OCI-LY1 (cell line): ENCODE data around the gene YEATS2.

ENCODE experiments used
- H2AFZ ChIP-seq: fragments of 200-600 bp; sonication (generic), shearing (Covaris generic); 2 replicates; pipeline ENCODE4 v1.6.0; 2014; ENCODE audit warnings: antibody characterized with exemption, mild to moderate bottlenecking, low read length
- H3F3A ChIP-seq: fragments of 200-600 bp; sonication (generic), shearing (Covaris generic); 2 replicates; pipeline ENCODE4 v1.6.0; 2014; ENCODE audit warnings: mild to moderate bottlenecking, antibody characterized with exemption, low read length, moderate library complexity; ENCODE audit not compliant: insufficient read depth
- H3K27ac ChIP-seq: fragments of 200-600 bp; sonication (generic); 2 replicates; pipeline ENCODE4 v1.5.1; 2014; ENCODE audit warnings: low read length, mixed run types, mild to moderate bottlenecking, low read depth; ENCODE audit not compliant: poor library complexity, severe bottlenecking
- H3K27me3 ChIP-seq: fragments of 200-600 bp; sonication (generic); 2 replicates; pipeline ENCODE4 v1.6.0; 2014; ENCODE audit warnings: antibody characterized with exemption, mild to moderate bottlenecking, low read length, moderate library complexity; ENCODE audit not compliant: insufficient read depth
- H3K36me3 ChIP-seq: fragments of 200-600 bp; sonication (generic); 2 replicates; pipeline ENCODE4 v1.6.1; 2014; ENCODE audit warnings: mild to moderate bottlenecking, antibody characterized with exemption, low read length, moderate library complexity, mixed read lengths; ENCODE audit not compliant: insufficient read depth
- H3K4me1 ChIP-seq: fragments of 200-600 bp; sonication (generic); 2 replicates; pipeline ENCODE4 v1.5.1; 2014; ENCODE audit warnings: mild to moderate bottlenecking, low read length, moderate library complexity; ENCODE audit not compliant: insufficient read depth, severe bottlenecking
- H3K4me2 ChIP-seq: fragments of 200-600 bp; sonication (generic), shearing (Covaris generic); 2 replicates; pipeline ENCODE4 v1.6.1; 2014; ENCODE audit warnings: low read length
- H3K4me3 ChIP-seq: fragments of 200-600 bp; sonication (generic); 2 replicates; pipeline ENCODE4 v1.5.1; 2014; ENCODE audit warnings: low read length, low read depth, mild to moderate bottlenecking, mixed read lengths; ENCODE audit not compliant: poor library complexity, severe bottlenecking
- H3K79me2 ChIP-seq: fragments of 200-600 bp; shearing (Covaris generic); 2 replicates; pipeline ENCODE4 v1.6.1; 2016; ENCODE audit warnings: mixed run types, low read length, mixed read lengths; ENCODE audit not compliant: insufficient read depth
- H3K9ac ChIP-seq: fragments of 200-600 bp; sonication (generic), shearing (Covaris generic); 2 replicates; pipeline ENCODE4 v1.6.1; 2014; ENCODE audit warnings: mild to moderate bottlenecking, low read length, mixed read lengths
- H3K9me2 ChIP-seq: fragments of 200-600 bp; sonication (generic), shearing (Covaris generic); 2 replicates; pipeline ENCODE4 v1.6.1; 2014; ENCODE audit warnings: low read depth, mild to moderate bottlenecking, low read length, mixed read lengths
- H3K9me3 ChIP-seq: fragments of 200-600 bp; shearing (Covaris generic); 2 replicates; pipeline ENCODE4 v1.6.1; 2014; ENCODE audit warnings: low read length, mixed read lengths
- H4K20me1 ChIP-seq: fragments of 200-600 bp; sonication (generic), shearing (Covaris generic); 2 replicates; pipeline ENCODE4 v1.6.0; 2016; ENCODE audit warnings: mild to moderate bottlenecking, low read length; ENCODE audit not compliant: insufficient read depth
- EZH2 ChIP-seq: fragments of 200-600 bp; sonication (generic), shearing (Covaris generic); IDR thresholded peaks from 2 replicates; pipeline ENCODE4 v1.8.0; 2017; ENCODE audit warnings: borderline replicate concordance, mixed run types, mild to moderate bottlenecking, antibody characterized with exemption, low read length, moderate library complexity, mixed read lengths
- TF ChIP-seq, protein P1 (sequence below): fragments of 200-600 bp; sonication (generic), shearing (Covaris generic); IDR thresholded peaks from 2 replicates; pipeline ENCODE4 v1.5.1; 2017; ENCODE audit warnings: mild to moderate bottlenecking, antibody characterized with exemption, low read length, moderate library complexity, mixed read lengths

Gene YEATS2

DNA sequence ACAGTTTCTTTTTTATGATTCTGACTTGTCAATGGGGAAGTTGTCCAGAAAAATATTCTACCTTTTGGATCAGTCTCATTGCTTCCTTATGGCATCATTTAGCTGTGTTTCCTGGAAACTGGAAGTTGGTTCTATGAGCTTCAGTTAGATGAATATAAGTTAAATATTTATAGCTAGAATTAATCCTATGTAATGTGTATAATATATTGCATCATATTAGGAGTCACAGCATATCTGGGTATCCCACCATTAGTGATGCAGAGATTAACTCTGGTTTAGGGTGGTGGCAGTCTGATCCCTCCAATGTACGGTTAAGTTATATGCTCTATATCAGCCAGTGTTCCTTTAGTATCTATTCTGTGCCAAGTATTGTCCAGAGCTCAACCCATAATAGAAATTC is 42.9 kb upstream of the YEATS2 start:
- H3K79me2 ChIP-seq: peaks cover 23% of the 10 kb centered on the region
- no peak overlapping the region for H2AFZ ChIP-seq
- H3K27me3 ChIP-seq: no peaks in the 10 kb centered on the region
- no peaks in the 10 kb centered on the region for H3K4me1 ChIP-seq
- TF ChIP-seq, protein P1, sequence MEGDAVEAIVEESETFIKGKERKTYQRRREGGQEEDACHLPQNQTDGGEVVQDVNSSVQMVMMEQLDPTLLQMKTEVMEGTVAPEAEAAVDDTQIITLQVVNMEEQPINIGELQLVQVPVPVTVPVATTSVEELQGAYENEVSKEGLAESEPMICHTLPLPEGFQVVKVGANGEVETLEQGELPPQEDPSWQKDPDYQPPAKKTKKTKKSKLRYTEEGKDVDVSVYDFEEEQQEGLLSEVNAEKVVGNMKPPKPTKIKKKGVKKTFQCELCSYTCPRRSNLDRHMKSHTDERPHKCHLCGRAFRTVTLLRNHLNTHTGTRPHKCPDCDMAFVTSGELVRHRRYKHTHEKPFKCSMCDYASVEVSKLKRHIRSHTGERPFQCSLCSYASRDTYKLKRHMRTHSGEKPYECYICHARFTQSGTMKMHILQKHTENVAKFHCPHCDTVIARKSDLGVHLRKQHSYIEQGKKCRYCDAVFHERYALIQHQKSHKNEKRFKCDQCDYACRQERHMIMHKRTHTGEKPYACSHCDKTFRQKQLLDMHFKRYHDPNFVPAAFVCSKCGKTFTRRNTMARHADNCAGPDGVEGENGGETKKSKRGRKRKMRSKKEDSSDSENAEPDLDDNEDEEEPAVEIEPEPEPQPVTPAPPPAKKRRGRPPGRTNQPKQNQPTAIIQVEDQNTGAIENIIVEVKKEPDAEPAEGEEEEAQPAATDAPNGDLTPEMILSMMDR: no peak
- TF ChIP-seq EZH2: no peak
- H3K4me3 ChIP-seq: no peak overlapping the region
- H3K27ac ChIP-seq: no peak overlapping the region
- H3K36me3 ChIP-seq: peaks cover 94% of the 10 kb centered on the region
- peaks cover 45% of the 10 kb centered on the region for H3K9me3 ChIP-seq
- H3F3A ChIP-seq: no peaks in the 10 kb centered on the region
- no peak overlapping the region for H3K4me2 ChIP-seq
- H3K9me2 ChIP-seq: no peaks in the 10 kb centered on the region
- no peak overlapping the region for H3K9ac ChIP-seq
- no peaks in the 10 kb centered on the region for H4K20me1 ChIP-seq

DNA sequence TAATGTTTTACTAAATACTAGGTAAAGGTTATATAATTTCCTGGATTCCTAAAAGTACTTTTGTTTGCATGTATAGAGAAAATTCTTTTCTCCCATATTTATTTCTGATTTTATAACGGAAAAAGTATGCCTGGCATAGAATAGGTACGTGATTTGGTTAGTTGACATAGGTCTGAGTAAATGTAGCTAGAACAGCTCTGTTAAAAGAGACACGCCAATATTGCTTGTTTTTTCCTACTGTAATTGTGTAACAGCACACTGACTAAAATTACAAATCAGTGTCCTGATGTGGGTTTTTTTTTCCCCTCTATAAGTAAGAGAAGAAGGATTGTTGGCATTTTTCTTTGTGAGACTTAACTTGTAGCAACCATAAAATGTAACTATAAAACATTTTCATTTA is 35.5 kb upstream of the YEATS2 start:
- Histone ChIP-seq H3K79me2 (peaks cover 32% of the 10 kb centered on the region), H3K27ac (no peak overlapping the region), H3K4me2 (no peak overlapping the region), H3K9me2 (no peaks in the 10 kb centered on the region; the same call in 1 of the 2 replicates), H3K9ac (no peak overlapping the region), H3F3A (no peaks in the 10 kb centered on the region), H2AFZ (no peak overlapping the region), H3K27me3 (no peaks in the 10 kb centered on the region), H3K4me1 (no peaks in the 10 kb centered on the region), H4K20me1 (no peaks in the 10 kb centered on the region), H3K4me3 (no peak overlapping the region), H3K36me3 (peaks cover 75% of the 10 kb centered on the region), H3K9me3 (0 out of 2 replicates have a peak, but pooled peaks cover 3% of the 10 kb centered on the region)
- TF ChIP-seq, protein P1: no peak
- TF ChIP-seq EZH2: no peak

DNA sequence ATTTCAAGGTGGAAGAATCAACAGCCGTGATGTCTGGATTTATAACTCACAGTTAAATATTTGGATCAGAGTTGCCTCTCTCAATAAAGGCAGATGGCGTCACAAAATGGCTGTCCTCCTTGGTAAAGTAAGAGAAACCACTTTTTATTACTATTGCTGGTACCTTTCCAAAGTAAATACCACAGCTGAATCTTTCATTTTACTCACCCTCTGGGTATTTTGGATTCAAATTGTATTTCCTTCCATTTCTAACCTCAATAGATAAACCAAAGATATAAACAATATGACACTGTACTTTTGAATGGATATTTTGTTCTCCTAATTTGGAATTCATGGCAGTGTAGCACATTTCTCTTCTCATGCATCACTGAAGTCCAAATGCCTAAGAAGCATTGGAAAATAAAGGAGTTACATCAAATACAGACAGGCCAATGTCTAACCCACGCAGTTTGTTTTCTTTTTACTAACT is 32.6 kb upstream of the YEATS2 start:
- Histone ChIP-seq H3K27me3 (no peaks in the 10 kb centered on the region), H3K9me3 (no peaks in the 10 kb centered on the region), H3K27ac (no peak overlapping the region), H3K36me3 (peaks cover 74% of the 10 kb centered on the region), H3K4me3 (no peak overlapping the region), H2AFZ (no peak overlapping the region), H3F3A (no peaks in the 10 kb centered on the region), H3K9me2 (no peaks in the 10 kb centered on the region; the same call in 1 of the 2 replicates), H3K9ac (no peak overlapping the region), H4K20me1 (no peaks in the 10 kb centered on the region), H3K79me2 (peaks cover 27% of the 10 kb centered on the region), H3K4me1 (no peaks in the 10 kb centered on the region), H3K4me2 (no peak overlapping the region)
- no peak for TF ChIP-seq EZH2
- TF ChIP-seq, protein P1: no peak
